HEK293T (cell line): ENCODE results near the gene NDRG4.

Source experiments
- ARNT ChIP-seq: fragments of 450-650 bp; IDR thresholded peaks from 2 replicates; pipeline ENCODE4 v1.6.1; 2017; ENCODE audit warnings: mild to moderate bottlenecking
- BHLHE40 ChIP-seq: fragments of 450-650 bp; IDR thresholded peaks from 2 replicates; pipeline ENCODE4 v1.6.1; 2016; ENCODE audit warnings: mild to moderate bottlenecking, moderate library complexity, borderline replicate concordance
- ELF4 ChIP-seq: fragments of 450-650 bp; IDR thresholded peaks from 2 replicates; pipeline ENCODE4 v1.6.1; 2017; ENCODE audit warnings: antibody characterized with exemption
- FOXA1 ChIP-seq: fragments of 450-650 bp; IDR thresholded peaks from 2 replicates; pipeline ENCODE4 v1.6.1; 2016; ENCODE audit warnings: mild to moderate bottlenecking
- FOXK2 ChIP-seq: fragments of 450-650 bp; IDR thresholded peaks from 2 replicates; pipeline ENCODE4 v1.6.1; 2016; ENCODE audit warnings: mild to moderate bottlenecking
- FOXM1 ChIP-seq: fragments of 450-650 bp; IDR thresholded peaks from 2 replicates; pipeline ENCODE4 v1.6.1; 2017; ENCODE audit warnings: mild to moderate bottlenecking, borderline replicate concordance
- HDGF ChIP-seq: fragments of 450-650 bp; IDR thresholded peaks from 2 replicates; pipeline ENCODE4 v1.6.1; 2017; ENCODE audit warnings: antibody characterized with exemption, borderline replicate concordance
- L3MBTL2 ChIP-seq: fragments of 450-650 bp; conservative IDR thresholded peaks from 2 replicates; pipeline ENCODE4 v1.6.1; 2016; ENCODE audit warnings: mild to moderate bottlenecking
- LEF1 ChIP-seq: fragments of 450-650 bp; IDR thresholded peaks from 2 replicates; pipeline ENCODE4 v1.6.1; 2017; ENCODE audit warnings: mild to moderate bottlenecking, borderline replicate concordance
- NFRKB ChIP-seq: fragments of 450-650 bp; IDR thresholded peaks from 2 replicates; pipeline ENCODE4 v1.6.1; 2016; ENCODE audit warnings: mild to moderate bottlenecking, moderate library complexity
- SP1 ChIP-seq: fragments of 450-650 bp; IDR thresholded peaks from 2 replicates; pipeline ENCODE4 v1.6.1; 2017
- SUZ12 ChIP-seq: fragments of 450-650 bp; IDR thresholded peaks from 2 replicates; pipeline ENCODE4 v1.6.1; 2016; ENCODE audit warnings: mild to moderate bottlenecking
- TARDBP ChIP-seq: fragments of 450-650 bp; IDR thresholded peaks from 2 replicates; pipeline ENCODE4 v1.6.1; 2016
- TF ChIP-seq, protein P1 (sequence below): fragments of 450-650 bp; IDR thresholded peaks from 2 replicates; pipeline ENCODE4 v1.6.1; 2016

DNA sequence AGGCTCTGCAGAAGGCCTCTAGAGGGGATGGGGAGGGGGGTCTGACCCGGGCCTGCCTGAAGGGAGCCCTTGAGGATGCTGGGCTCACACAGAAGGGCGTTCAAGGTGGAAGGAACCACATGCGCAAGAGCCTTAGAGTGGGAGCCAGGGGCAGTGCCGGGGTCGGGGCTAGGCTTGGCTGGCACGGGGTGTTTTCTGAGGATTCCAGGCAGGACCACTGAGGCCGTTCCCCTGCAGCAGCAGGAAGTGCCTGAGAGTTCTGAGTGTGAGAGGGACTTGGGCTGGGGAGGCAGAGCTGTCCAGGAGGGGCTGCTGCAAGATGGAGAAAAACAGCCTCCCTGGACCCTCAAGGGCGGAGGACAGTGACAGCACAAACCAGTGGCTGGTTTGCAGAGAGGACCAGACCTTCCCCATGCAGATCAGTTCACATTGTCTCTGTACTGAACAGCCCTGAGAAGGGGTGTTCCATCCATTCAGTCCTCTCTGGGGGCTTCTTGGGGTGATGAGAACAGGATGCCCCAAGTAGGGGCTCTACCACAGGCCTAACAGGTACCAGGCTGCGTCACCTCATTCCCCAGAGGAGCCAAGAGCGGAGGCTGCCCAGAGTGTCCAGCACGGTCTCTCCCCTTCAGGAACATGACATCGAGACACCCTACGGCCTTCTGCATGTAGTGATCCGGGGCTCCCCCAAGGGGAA, 3.4 kb downstream of the NDRG4 start:
- no peak for TF ChIP-seq SUZ12
- no peak for TF ChIP-seq BHLHE40
- no peak for TF ChIP-seq NFRKB
- no peak for TF ChIP-seq TARDBP
- no peak for TF ChIP-seq LEF1
- no peak for TF ChIP-seq ELF4
- TF ChIP-seq FOXA1 = no peak
- no peak for TF ChIP-seq FOXM1
- TF ChIP-seq SP1 = no peak
- TF ChIP-seq HDGF = no peak
- TF ChIP-seq FOXK2 = no peak
- TF ChIP-seq, protein P1, sequence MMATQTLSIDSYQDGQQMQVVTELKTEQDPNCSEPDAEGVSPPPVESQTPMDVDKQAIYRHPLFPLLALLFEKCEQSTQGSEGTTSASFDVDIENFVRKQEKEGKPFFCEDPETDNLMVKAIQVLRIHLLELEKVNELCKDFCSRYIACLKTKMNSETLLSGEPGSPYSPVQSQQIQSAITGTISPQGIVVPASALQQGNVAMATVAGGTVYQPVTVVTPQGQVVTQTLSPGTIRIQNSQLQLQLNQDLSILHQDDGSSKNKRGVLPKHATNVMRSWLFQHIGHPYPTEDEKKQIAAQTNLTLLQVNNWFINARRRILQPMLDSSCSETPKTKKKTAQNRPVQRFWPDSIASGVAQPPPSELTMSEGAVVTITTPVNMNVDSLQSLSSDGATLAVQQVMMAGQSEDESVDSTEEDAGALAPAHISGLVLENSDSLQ = no peak
- TF ChIP-seq L3MBTL2 = no peak
- TF ChIP-seq ARNT = no peak
